DND-41 (cell line): ENCODE measurements around the gene TTC28.

Experiments used
- ATAC-seq: fragments of 200-7000 bp; cut with Tn5 transposase; 3 replicates; pipeline ENCODE4 v1.9.1; 2021; ENCODE audit warnings: low read depth; ENCODE audit not compliant: insufficient read depth
- DNase-seq: peaks from one replicate; pipeline ENCODE4 v3.0.0-alpha.2; 2020
- H2AFZ ChIP-seq: 2 replicates; pipeline ENCODE4 v1.6.0; 2012; ENCODE audit warnings: low read depth, low read length
- H3K27ac ChIP-seq: 2 replicates; pipeline ENCODE4 v1.5.1; 2012; ENCODE audit warnings: low read length, inconsistent platforms
- H3K27me3 ChIP-seq: fragments of 200-600 bp; sonication (generic); 2 replicates; pipeline ENCODE4 v1.6.0; 2012; ENCODE audit warnings: low read length, mild to moderate bottlenecking, inconsistent platforms; ENCODE audit not compliant: insufficient read depth, poor library complexity
- H3K36me3 ChIP-seq: 2 replicates; pipeline ENCODE4 v1.5.1; 2012; ENCODE audit warnings: low read length, inconsistent platforms; ENCODE audit not compliant: insufficient read depth
- H3K4me1 ChIP-seq: 2 replicates; pipeline ENCODE4 v1.5.1; 2012; ENCODE audit warnings: mild to moderate bottlenecking, low read length; ENCODE audit not compliant: insufficient read depth
- H3K4me2 ChIP-seq: 2 replicates; pipeline ENCODE4 v1.6.0; 2012; ENCODE audit warnings: mild to moderate bottlenecking, moderate library complexity, low read length, inconsistent platforms; ENCODE audit not compliant: insufficient read depth
- H3K4me3 ChIP-seq, 2 experiments: fragments of 200-600 bp in 1 of 2; shearing (Covaris generic) in 1 of 2; 2 replicates each; pipeline ENCODE4 v1.5.1; 2012 to 2016; ENCODE audit warnings: inconsistent platforms in 2 of 2, low read length in 2 of 2, mild to moderate bottlenecking in 2 of 2, low read depth in 1 of 2, moderate library complexity in 1 of 2
- H3K79me2 ChIP-seq: 2 replicates; pipeline ENCODE4 v1.6.0; 2012; ENCODE audit warnings: low read length, inconsistent platforms; ENCODE audit not compliant: insufficient read depth
- H3K9ac ChIP-seq: 2 replicates; pipeline ENCODE4 v1.6.0; 2012; ENCODE audit warnings: low read depth, mild to moderate bottlenecking, inconsistent platforms, low read length, moderate library complexity
- H3K9me3 ChIP-seq: 2 replicates; pipeline ENCODE4 v1.5.1; 2012; ENCODE audit warnings: low read length, moderate library complexity, mild to moderate bottlenecking, inconsistent platforms; ENCODE audit not compliant: insufficient read depth, severe bottlenecking
- H4K20me1 ChIP-seq: 2 replicates; pipeline ENCODE4 v1.6.0; 2012; ENCODE audit warnings: low read length; ENCODE audit not compliant: insufficient read depth
- CTCF ChIP-seq: IDR thresholded peaks from 2 replicates; pipeline ENCODE4 v1.5.1; 2012; ENCODE audit warnings: borderline replicate concordance, low read length, moderate library complexity, mild to moderate bottlenecking; ENCODE audit not compliant: poor library complexity, severe bottlenecking; ENCODE audit errors: extremely low read depth
- EZH2 ChIP-seq: IDR thresholded peaks from 3 replicates; pipeline ENCODE4 v1.6.1; 2012; ENCODE audit warnings: borderline replicate concordance, low read depth, mild to moderate bottlenecking, moderate library complexity, low read length, inconsistent platforms; ENCODE audit not compliant: severe bottlenecking

Gene TTC28

GRCh38 chr22:28410050-28410816 lies 269.4 kb downstream of the TTC28 start:
- Histone ChIP-seq H3K27ac (no peak overlapping the region), H3K4me1 (no peaks in the 10 kb centered on the region), H3K9ac (no peak overlapping the region), H3K4me3 (no peak overlapping the region), H3K36me3 (peaks cover 12% of the 10 kb centered on the region), H3K9me3 (no peaks in the 10 kb centered on the region), H3K27me3 (no peaks in the 10 kb centered on the region), H2AFZ (no peak overlapping the region), H4K20me1 (peaks cover 28% of the 10 kb centered on the region), H3K79me2 (peaks cover 96% of the 10 kb centered on the region), H3K4me2 (no peak overlapping the region)
- TF ChIP-seq CTCF (no peak), EZH2 (no peak)
- ATAC-seq (no peak), DNase-seq (no peak)

GRCh38 chr22:28408709-28409108 lies 270.9 kb downstream of the TTC28 start:
- Histone ChIP-seq H4K20me1 (peaks cover 26% of the 10 kb centered on the region), H3K4me3 (no peak overlapping the region), H2AFZ (no peak overlapping the region), H3K27me3 (no peaks in the 10 kb centered on the region), H3K9me3 (no peaks in the 10 kb centered on the region), H3K4me2 (no peak overlapping the region), H3K79me2 (peaks cover 94% of the 10 kb centered on the region), H3K9ac (no peak overlapping the region), H3K4me1 (no peaks in the 10 kb centered on the region), H3K27ac (no peak overlapping the region), H3K36me3 (peaks cover 12% of the 10 kb centered on the region)
- DNase-seq (no peak), ATAC-seq (no peak)
- TF ChIP-seq CTCF: no peak
- no peak for TF ChIP-seq EZH2

- Histone ChIP-seq H3K4me3 (no peak overlapping the region), H3K9ac (no peak overlapping the region), H2AFZ (no peak overlapping the region), H3K4me2 (no peak overlapping the region), H3K9me3 (no peaks in the 10 kb centered on the region), H3K79me2 (peaks cover 94% of the 10 kb centered on the region), H3K4me1 (no peaks in the 10 kb centered on the region), H3K36me3 (peaks cover 12% of the 10 kb centered on the region), H3K27me3 (no peaks in the 10 kb centered on the region), H3K27ac (no peak overlapping the region), H4K20me1 (peaks cover 33% of the 10 kb centered on the region)
- DNase-seq (no peak), ATAC-seq (no peak)
- no peak for TF ChIP-seq CTCF
- TF ChIP-seq EZH2: no peak
Measured at GRCh38 chr22:28407645-28408044, 272.0 kb downstream of the TTC28 start.
